DND-41 (cell line): ENCODE data around the gene FBLN1.
A peak's percentile ranks its signal among the peaks of the same experiment; 100 is the strongest.

Experiments used
- ATAC-seq: fragments of 200-7000 bp; cut with Tn5 transposase; 3 replicates; pipeline ENCODE4 v1.9.1; 2021; ENCODE audit warnings: low read depth; ENCODE audit not compliant: insufficient read depth
- DNase-seq: peaks from one replicate; pipeline ENCODE4 v3.0.0-alpha.2; 2020
- H2AFZ ChIP-seq: 2 replicates; pipeline ENCODE4 v1.6.0; 2012; ENCODE audit warnings: low read depth, low read length
- H3K27ac ChIP-seq: 2 replicates; pipeline ENCODE4 v1.5.1; 2012; ENCODE audit warnings: low read length, inconsistent platforms
- H3K27me3 ChIP-seq: fragments of 200-600 bp; sonication (generic); 2 replicates; pipeline ENCODE4 v1.6.0; 2012; ENCODE audit warnings: low read length, mild to moderate bottlenecking, inconsistent platforms; ENCODE audit not compliant: insufficient read depth, poor library complexity
- H3K36me3 ChIP-seq: 2 replicates; pipeline ENCODE4 v1.5.1; 2012; ENCODE audit warnings: low read length, inconsistent platforms; ENCODE audit not compliant: insufficient read depth
- H3K4me1 ChIP-seq: 2 replicates; pipeline ENCODE4 v1.5.1; 2012; ENCODE audit warnings: mild to moderate bottlenecking, low read length; ENCODE audit not compliant: insufficient read depth
- H3K4me2 ChIP-seq: 2 replicates; pipeline ENCODE4 v1.6.0; 2012; ENCODE audit warnings: mild to moderate bottlenecking, moderate library complexity, low read length, inconsistent platforms; ENCODE audit not compliant: insufficient read depth
- H3K4me3 ChIP-seq, 2 experiments: fragments of 200-600 bp in 1 of 2; shearing (Covaris generic) in 1 of 2; 2 replicates each; pipeline ENCODE4 v1.5.1; 2012 to 2016; ENCODE audit warnings: inconsistent platforms in 2 of 2, low read length in 2 of 2, mild to moderate bottlenecking in 2 of 2, low read depth in 1 of 2, moderate library complexity in 1 of 2
- H3K79me2 ChIP-seq: 2 replicates; pipeline ENCODE4 v1.6.0; 2012; ENCODE audit warnings: low read length, inconsistent platforms; ENCODE audit not compliant: insufficient read depth
- H3K9ac ChIP-seq: 2 replicates; pipeline ENCODE4 v1.6.0; 2012; ENCODE audit warnings: low read depth, mild to moderate bottlenecking, inconsistent platforms, low read length, moderate library complexity
- H3K9me3 ChIP-seq: 2 replicates; pipeline ENCODE4 v1.5.1; 2012; ENCODE audit warnings: low read length, moderate library complexity, mild to moderate bottlenecking, inconsistent platforms; ENCODE audit not compliant: insufficient read depth, severe bottlenecking
- H4K20me1 ChIP-seq: 2 replicates; pipeline ENCODE4 v1.6.0; 2012; ENCODE audit warnings: low read length; ENCODE audit not compliant: insufficient read depth
- CTCF ChIP-seq: IDR thresholded peaks from 2 replicates; pipeline ENCODE4 v1.5.1; 2012; ENCODE audit warnings: borderline replicate concordance, low read length, moderate library complexity, mild to moderate bottlenecking; ENCODE audit not compliant: poor library complexity, severe bottlenecking; ENCODE audit errors: extremely low read depth
- EZH2 ChIP-seq: IDR thresholded peaks from 3 replicates; pipeline ENCODE4 v1.6.1; 2012; ENCODE audit warnings: borderline replicate concordance, low read depth, mild to moderate bottlenecking, moderate library complexity, low read length, inconsistent platforms; ENCODE audit not compliant: severe bottlenecking

The FBLN1 gene

GRCh38 chr22:45552580-45553350 lies 50.1 kb downstream of the FBLN1 start:
- Histone ChIP-seq H3K4me2 (no peak overlapping the region), H3K27ac (no peak overlapping the region), H3K9me3 (no peaks in the 10 kb centered on the region), H4K20me1 (no peaks in the 10 kb centered on the region; the same call in 1 of the 2 replicates), H3K27me3 (no peaks in the 10 kb centered on the region), H2AFZ (no peak overlapping the region), H3K79me2 (no peaks in the 10 kb centered on the region), H3K9ac (no peak overlapping the region), H3K4me3 (no peak overlapping the region), H3K36me3 (no peaks in the 10 kb centered on the region), H3K4me1 (no peaks in the 10 kb centered on the region)
- ATAC-seq, result no peak
- TF ChIP-seq CTCF (no peak), EZH2 (no peak)
- no peak for DNase-seq

GRCh38 chr22:45553351-45554039 lies 50.8 kb downstream of the FBLN1 start:
- DNase-seq, result peak; percentile 57
- Histone ChIP-seq H3K9ac (no peak overlapping the region), H3K79me2 (no peaks in the 10 kb centered on the region), H3K4me2 (no peak overlapping the region), H3K27ac (no peak overlapping the region), H3K9me3 (no peaks in the 10 kb centered on the region), H3K4me1 (no peaks in the 10 kb centered on the region), H3K36me3 (no peaks in the 10 kb centered on the region), H4K20me1 (no peaks in the 10 kb centered on the region; the same call in 1 of the 2 replicates), H3K27me3 (no peaks in the 10 kb centered on the region), H3K4me3 (no peak overlapping the region), H2AFZ (no peak overlapping the region)
- ATAC-seq, result peak; percentile 49; the same call in 1 of the 3 replicates
- TF ChIP-seq CTCF (peak; percentile 83), EZH2 (no peak)

- H3K27ac ChIP-seq, result no peak overlapping the region
- no peak for TF ChIP-seq EZH2
- no peak for TF ChIP-seq CTCF
- no peak overlapping the region for H2AFZ ChIP-seq
Measured at GRCh38 chr22:45554040-45554406, 51.3 kb downstream of the FBLN1 start.

More at GRCh38 chr22:45554040-45554406, 51.3 kb downstream of the FBLN1 start:
- Histone ChIP-seq H3K9ac (no peak overlapping the region), H3K4me1 (no peaks in the 10 kb centered on the region), H3K9me3 (no peaks in the 10 kb centered on the region), H3K4me2 (no peak overlapping the region), H4K20me1 (no peaks in the 10 kb centered on the region; the same call in 1 of the 2 replicates), H3K79me2 (no peaks in the 10 kb centered on the region), H3K36me3 (no peaks in the 10 kb centered on the region), H3K27me3 (no peaks in the 10 kb centered on the region), H3K4me3 (no peak overlapping the region)
- ATAC-seq (no peak), DNase-seq (no peak)
